ENCODE results near the gene MTA3. TPM values are rescaled to one million over a fixed set of nuclear protein-coding genes. Genes with fewer than 3 reads are reported as not detected.

Gene MTA3
- total RNA-seq, 1 experiment from 2014 or later: 57.1 TPM

DNA sequence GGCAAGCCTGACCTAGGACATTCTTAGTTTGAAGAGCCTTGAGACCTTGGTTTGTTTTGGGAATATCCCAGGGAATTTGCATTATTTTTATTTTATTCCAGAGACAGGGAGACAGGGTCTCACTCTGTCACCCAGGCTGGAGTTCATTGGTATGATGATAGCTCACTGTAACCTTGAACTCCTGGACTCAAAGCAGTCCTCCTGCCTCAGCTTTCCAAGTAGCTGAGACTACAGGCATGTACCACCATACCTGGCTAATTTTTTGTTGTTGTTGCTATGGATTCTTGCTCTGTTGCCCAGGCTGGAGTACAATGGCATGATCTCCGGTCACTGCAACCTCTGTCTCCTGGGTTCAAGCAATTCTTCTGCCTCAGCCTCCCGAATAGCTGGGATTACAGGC is 4.8 kb downstream of the MTA3 start:
- intact Hi-C loops (cut with micrococcal nuclease; ENCODE audit: unreplicated experiment): no loop called here
- Histone ChIP-seq H3K9me3 (ENCODE audit: low read depth, low read length, poor library complexity, severe bottlenecking) (no peaks in the 10 kb centered on the region), H3K27ac (ENCODE audit: low read depth, low read length, poor library complexity, severe bottlenecking) (no peak overlapping the region), H3K4me3 (ENCODE audit: low read depth, low read length, poor library complexity, severe bottlenecking) (no peak overlapping the region), H3K4me1 (ENCODE audit: insufficient read depth, low read length, poor library complexity, severe bottlenecking) (peaks cover 5% of the 10 kb centered on the region), H3K36me3 (ENCODE audit: insufficient read depth, low read length, poor library complexity, severe bottlenecking) (peaks cover 14% of the 10 kb centered on the region), H3K27me3 (replicated peaks; ENCODE audit: insufficient read depth, low read depth, low read length, poor library complexity) (no peaks in the 10 kb centered on the region)
- DNase-seq (ENCODE audit: low spot score): no peak
- no peak for TF ChIP-seq EZH2 (IDR thresholded peaks at IDR 0.05; ENCODE audit: borderline replicate concordance, low read depth, low read length, poor library complexity, severe bottlenecking)
- TF ChIP-seq, protein P1, sequence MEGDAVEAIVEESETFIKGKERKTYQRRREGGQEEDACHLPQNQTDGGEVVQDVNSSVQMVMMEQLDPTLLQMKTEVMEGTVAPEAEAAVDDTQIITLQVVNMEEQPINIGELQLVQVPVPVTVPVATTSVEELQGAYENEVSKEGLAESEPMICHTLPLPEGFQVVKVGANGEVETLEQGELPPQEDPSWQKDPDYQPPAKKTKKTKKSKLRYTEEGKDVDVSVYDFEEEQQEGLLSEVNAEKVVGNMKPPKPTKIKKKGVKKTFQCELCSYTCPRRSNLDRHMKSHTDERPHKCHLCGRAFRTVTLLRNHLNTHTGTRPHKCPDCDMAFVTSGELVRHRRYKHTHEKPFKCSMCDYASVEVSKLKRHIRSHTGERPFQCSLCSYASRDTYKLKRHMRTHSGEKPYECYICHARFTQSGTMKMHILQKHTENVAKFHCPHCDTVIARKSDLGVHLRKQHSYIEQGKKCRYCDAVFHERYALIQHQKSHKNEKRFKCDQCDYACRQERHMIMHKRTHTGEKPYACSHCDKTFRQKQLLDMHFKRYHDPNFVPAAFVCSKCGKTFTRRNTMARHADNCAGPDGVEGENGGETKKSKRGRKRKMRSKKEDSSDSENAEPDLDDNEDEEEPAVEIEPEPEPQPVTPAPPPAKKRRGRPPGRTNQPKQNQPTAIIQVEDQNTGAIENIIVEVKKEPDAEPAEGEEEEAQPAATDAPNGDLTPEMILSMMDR (conservative IDR thresholded peaks at IDR 0.05; ENCODE audit: low read depth, low read length): no peak
- no TSS peak for BruUV-seq (replicated peaks)
- ChIA-PET POLR2A (ENCODE audit: low non-redundant PET) (no interaction called here), CTCF (no interaction called here)

DNA sequence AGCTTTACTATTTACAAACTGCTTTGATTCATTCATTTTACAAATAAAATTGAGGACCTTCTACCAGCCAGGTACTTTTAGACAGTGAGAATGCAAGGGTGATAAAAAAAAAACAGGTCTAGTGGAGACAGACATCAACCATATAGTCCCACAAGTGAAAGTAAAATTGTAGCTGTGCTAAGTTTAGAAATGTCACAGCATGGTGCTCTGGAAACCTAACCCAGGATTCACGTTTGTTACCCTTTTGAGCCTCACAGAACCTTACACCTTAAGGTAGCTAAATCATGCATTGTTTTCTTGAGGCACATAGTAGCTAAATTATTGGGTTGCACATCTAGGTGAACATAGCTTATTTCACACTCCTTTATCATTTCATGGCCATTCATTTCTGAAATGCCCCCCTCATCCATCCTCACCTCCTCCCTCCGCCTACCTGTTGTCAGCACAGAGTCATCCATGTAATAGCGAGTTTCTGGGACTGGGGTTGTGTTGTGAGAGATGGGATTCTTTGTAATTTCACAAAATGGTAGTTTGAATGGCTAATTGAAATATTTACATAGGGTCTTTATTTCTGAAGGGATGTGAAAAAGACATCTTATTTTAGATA is 7.1 kb downstream of the MTA3 start:
- no peak for DNase-seq (ENCODE audit: low spot score)
- Histone ChIP-seq H3K9me3 (ENCODE audit: low read depth, low read length, poor library complexity, severe bottlenecking) (no peaks in the 10 kb centered on the region), H3K4me1 (ENCODE audit: insufficient read depth, low read length, poor library complexity, severe bottlenecking) (peaks cover 5% of the 10 kb centered on the region), H3K27me3 (replicated peaks; ENCODE audit: insufficient read depth, low read depth, low read length, poor library complexity) (no peaks in the 10 kb centered on the region), H3K4me3 (ENCODE audit: low read depth, low read length, poor library complexity, severe bottlenecking) (no peak overlapping the region), H3K27ac (ENCODE audit: low read depth, low read length, poor library complexity, severe bottlenecking) (no peak overlapping the region), H3K36me3 (ENCODE audit: insufficient read depth, low read length, poor library complexity, severe bottlenecking) (peaks cover 23% of the 10 kb centered on the region)
- BruUV-seq (replicated peaks): no TSS peak
- intact Hi-C loops (cut with micrococcal nuclease; ENCODE audit: unreplicated experiment): no loop called here
- no peak for TF ChIP-seq EZH2 (IDR thresholded peaks at IDR 0.05; ENCODE audit: borderline replicate concordance, low read depth, low read length, poor library complexity, severe bottlenecking)
- TF ChIP-seq, protein P1 (conservative IDR thresholded peaks at IDR 0.05; ENCODE audit: low read depth, low read length): no peak
- CTCF ChIA-PET: no interaction called here
- POLR2A ChIA-PET (ENCODE audit: low non-redundant PET): no interaction called here

DNA sequence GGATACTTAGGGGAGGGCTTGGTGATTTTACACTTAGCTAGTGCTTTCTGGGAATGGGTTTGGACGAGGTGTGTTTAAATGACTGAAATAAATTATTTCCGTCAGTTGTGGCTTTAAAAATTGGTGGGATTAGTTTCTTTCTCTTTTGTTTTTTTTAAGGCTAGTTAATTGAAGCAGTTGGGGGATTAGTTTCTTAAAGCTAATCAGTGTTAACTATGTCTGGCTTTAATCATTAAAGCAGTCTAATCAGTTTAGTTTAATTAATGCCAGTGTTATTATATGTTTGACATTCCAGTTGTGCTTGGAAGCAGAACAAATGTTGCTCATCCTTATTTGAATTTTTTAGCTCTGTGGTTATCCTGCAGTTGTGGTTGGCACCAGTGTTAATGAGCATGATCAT is 10.2 kb downstream of the MTA3 start:
- peaks cover 34% of the 10 kb centered on the region for H3K36me3 ChIP-seq (ENCODE audit: insufficient read depth, low read length, poor library complexity, severe bottlenecking)
- intact Hi-C loops (cut with micrococcal nuclease; ENCODE audit: unreplicated experiment): no loop called here
- H3K4me1 ChIP-seq (ENCODE audit: insufficient read depth, low read length, poor library complexity, severe bottlenecking): peaks cover 5% of the 10 kb centered on the region
- H3K27ac ChIP-seq (ENCODE audit: low read depth, low read length, poor library complexity, severe bottlenecking): no peak overlapping the region
- no TSS peak for BruUV-seq (replicated peaks)
- H3K4me3 ChIP-seq (ENCODE audit: low read depth, low read length, poor library complexity, severe bottlenecking): no peak overlapping the region
- H3K9me3 ChIP-seq (ENCODE audit: low read depth, low read length, poor library complexity, severe bottlenecking): no peaks in the 10 kb centered on the region
- ChIA-PET POLR2A (ENCODE audit: low non-redundant PET) (no interaction called here), CTCF (no interaction called here)
- DNase-seq (ENCODE audit: low spot score): no peak
- TF ChIP-seq, protein P1 (conservative IDR thresholded peaks at IDR 0.05; ENCODE audit: low read depth, low read length): no peak
- no peak for TF ChIP-seq EZH2 (IDR thresholded peaks at IDR 0.05; ENCODE audit: borderline replicate concordance, low read depth, low read length, poor library complexity, severe bottlenecking)
- H3K27me3 ChIP-seq (replicated peaks; ENCODE audit: insufficient read depth, low read depth, low read length, poor library complexity): no peaks in the 10 kb centered on the region

Data from A673 (cell line).